ENCODE data around the gene CLIP1.

DNA sequence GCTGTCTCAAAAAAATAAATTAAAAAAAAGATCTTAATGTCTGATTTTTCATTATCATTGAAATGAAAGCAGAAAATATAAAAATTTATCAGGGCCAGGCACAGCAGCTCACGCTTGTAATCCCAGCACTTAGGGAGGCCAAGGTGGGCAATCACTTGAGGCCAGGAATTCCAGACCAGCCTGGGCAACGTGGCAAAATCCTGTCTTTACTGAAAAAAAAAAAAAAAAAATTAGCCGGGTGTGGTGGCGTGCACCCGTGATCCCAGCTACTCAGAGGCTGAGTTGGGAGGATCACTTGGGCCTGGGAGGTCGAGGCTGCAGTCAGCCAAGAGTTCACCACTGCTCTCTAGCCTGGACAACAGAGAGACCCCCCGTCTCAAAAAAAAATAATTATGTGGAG lies 37.6 kb upstream of the CLIP1 start:
- TF ChIP-seq, protein P1, sequence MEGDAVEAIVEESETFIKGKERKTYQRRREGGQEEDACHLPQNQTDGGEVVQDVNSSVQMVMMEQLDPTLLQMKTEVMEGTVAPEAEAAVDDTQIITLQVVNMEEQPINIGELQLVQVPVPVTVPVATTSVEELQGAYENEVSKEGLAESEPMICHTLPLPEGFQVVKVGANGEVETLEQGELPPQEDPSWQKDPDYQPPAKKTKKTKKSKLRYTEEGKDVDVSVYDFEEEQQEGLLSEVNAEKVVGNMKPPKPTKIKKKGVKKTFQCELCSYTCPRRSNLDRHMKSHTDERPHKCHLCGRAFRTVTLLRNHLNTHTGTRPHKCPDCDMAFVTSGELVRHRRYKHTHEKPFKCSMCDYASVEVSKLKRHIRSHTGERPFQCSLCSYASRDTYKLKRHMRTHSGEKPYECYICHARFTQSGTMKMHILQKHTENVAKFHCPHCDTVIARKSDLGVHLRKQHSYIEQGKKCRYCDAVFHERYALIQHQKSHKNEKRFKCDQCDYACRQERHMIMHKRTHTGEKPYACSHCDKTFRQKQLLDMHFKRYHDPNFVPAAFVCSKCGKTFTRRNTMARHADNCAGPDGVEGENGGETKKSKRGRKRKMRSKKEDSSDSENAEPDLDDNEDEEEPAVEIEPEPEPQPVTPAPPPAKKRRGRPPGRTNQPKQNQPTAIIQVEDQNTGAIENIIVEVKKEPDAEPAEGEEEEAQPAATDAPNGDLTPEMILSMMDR (IDR thresholded peaks at IDR 0.05 in 4 of 5, conservative IDR thresholded peaks at IDR 0.05 in 1 of 5), result no peak
- no peak for TF ChIP-seq POLR2A (IDR thresholded peaks at IDR 0.05)

Data from gastrocnemius medialis (tissue), 4 donors.